Endothelial cell of umbilical vein (primary cell): ENCODE data around the gene SPRR3. TPM values are rescaled to one million over a fixed set of nuclear protein-coding genes. Genes with fewer than 3 reads are reported as not detected.

Source experiments
- BruUV-seq: library from RNA; stranded (reverse); fragments of 400-500 nt; replicated peaks from 2 replicates; lab custom pipeline; 2021; lab: Mats Ljungman, UMichigan
- CTCF ChIA-PET: fragments of 300-600, 350-600 bp; sonication (Branson Sonifier 250); formaldehyde crosslinking; loops from one replicate; lab custom pipeline; 2021; ENCODE audit warnings: antibody characterized with exemption, inconsistent platforms; lab: Charles Lee
- POLR2A ChIA-PET: fragments of 300-600, 350-600 bp; sonication (Branson Sonifier 250); formaldehyde crosslinking; loops from one replicate; lab custom pipeline; 2021; ENCODE audit warnings: antibody characterized with exemption, inconsistent platforms; lab: Charles Lee
- DNase-seq: peaks from one replicate; pipeline ENCODE4 v3.0.0-alpha.2; 2011; ENCODE audit warnings: low read depth, low spot score
- FAIRE-seq: peaks from 2 replicates; lab custom pipeline; 2011; peaks lifted over from hg19 to GRCh38; lab: Jason Lieb, UNC
- H2AFZ ChIP-seq: 2 replicates; pipeline ENCODE4 v1.6.0; 2012; ENCODE audit warnings: low read depth, low read length, control low read depth, inconsistent platforms
- H3K27ac ChIP-seq: 2 replicates; pipeline ENCODE4 v1.5.1; 2011; ENCODE audit warnings: low read depth, mild to moderate bottlenecking, control low read depth, low read length, moderate library complexity; ENCODE audit not compliant: insufficient read depth
- H3K27me3 ChIP-seq, 2 experiments: 2 replicates each; pipeline versions ENCODE4 v1.6.0 to v1.6.1; 2011; ENCODE audit warnings: low read length in 2 of 2, mixed read lengths in 1 of 2; ENCODE audit not compliant: control insufficient read depth in 2 of 2, insufficient read depth in 2 of 2
- H3K36me3 ChIP-seq, 2 experiments: 2 replicates in 1 of 2; 3 replicates in 1 of 2; pipeline ENCODE4 v1.5.1; 2011; ENCODE audit warnings: low read length in 2 of 2, mild to moderate bottlenecking in 1 of 2, moderate library complexity in 1 of 2; ENCODE audit not compliant: control insufficient read depth in 2 of 2, insufficient read depth in 2 of 2; ENCODE audit errors: extremely low read depth in 1 of 2
- H3K4me1 ChIP-seq: 3 replicates; pipeline ENCODE4 v1.5.1; 2011; ENCODE audit warnings: mild to moderate bottlenecking, low read length; ENCODE audit not compliant: control insufficient read depth, insufficient read depth; ENCODE audit errors: extremely low read depth
- H3K4me2 ChIP-seq: 2 replicates; pipeline ENCODE4 v1.6.1; 2011; ENCODE audit warnings: low read length, control low read depth, mixed read lengths; ENCODE audit not compliant: insufficient read depth
- H3K4me3 ChIP-seq, 3 experiments: fragments of 200-600 bp in 1 of 3; sonication (generic), shearing (Covaris generic) in 1 of 3; replicated peaks in 1 of 3; 2 replicates each; pipeline ENCODE4 v1.5.1; 2011 to 2016; ENCODE audit warnings: control low read depth in 3 of 3, low read length in 3 of 3, mild to moderate bottlenecking in 2 of 3, inconsistent platforms in 1 of 3, low read depth in 1 of 3, moderate library complexity in 1 of 3; ENCODE audit not compliant: insufficient read depth in 1 of 3
- H3K79me2 ChIP-seq: 2 replicates; pipeline ENCODE4 v1.6.0; 2012; ENCODE audit warnings: low read length, inconsistent platforms; ENCODE audit not compliant: control insufficient read depth, insufficient read depth
- H3K9ac ChIP-seq: replicated peaks from 2 replicates; pipeline ENCODE3; 2011; ENCODE audit warnings: low read length, control low read depth; ENCODE audit not compliant: insufficient read depth; ENCODE audit errors: extremely low read depth
- H3K9me1 ChIP-seq: replicated peaks from 3 replicates; pipeline ENCODE4 v1.6.0; 2011; ENCODE audit warnings: mild to moderate bottlenecking, low read length; ENCODE audit not compliant: control insufficient read depth, insufficient read depth; ENCODE audit errors: extremely low read depth
- H3K9me3 ChIP-seq: replicated peaks from 2 replicates; pipeline ENCODE4 v1.5.1; 2012; ENCODE audit warnings: low read length, inconsistent platforms; ENCODE audit not compliant: control insufficient read depth, insufficient read depth
- H4K20me1 ChIP-seq: replicated peaks from 2 replicates; pipeline ENCODE3; 2011; ENCODE audit warnings: mild to moderate bottlenecking, low read length; ENCODE audit not compliant: control insufficient read depth, insufficient read depth; ENCODE audit errors: extremely low read depth
- EZH2 ChIP-seq: IDR thresholded peaks from 2 replicates; pipeline ENCODE4 v1.6.1; 2012; ENCODE audit warnings: borderline replicate concordance, low read depth, mild to moderate bottlenecking, moderate library complexity, low read length, inconsistent platforms; ENCODE audit not compliant: severe bottlenecking
- FOS ChIP-seq: IDR thresholded peaks from 2 replicates; pipeline ENCODE4 v1.6.1; 2011; ENCODE audit warnings: mild to moderate bottlenecking, low read length, moderate library complexity, borderline replicate concordance; ENCODE audit not compliant: insufficient read depth
- GATA2 ChIP-seq: IDR thresholded peaks from 2 replicates; pipeline ENCODE4 v1.7.0; 2011; ENCODE audit warnings: low read depth, mild to moderate bottlenecking, moderate library complexity, mixed read lengths, low read length; ENCODE audit not compliant: insufficient read length, insufficient read depth
- JUN ChIP-seq: IDR thresholded peaks from 2 replicates; pipeline ENCODE4 v1.6.1; 2011; ENCODE audit warnings: borderline replicate concordance, low read depth; ENCODE audit not compliant: insufficient read length, insufficient read depth
- MYC ChIP-seq: IDR thresholded peaks from one replicate; pipeline ENCODE4 v1.6.1; 2011; ENCODE audit warnings: mild to moderate bottlenecking, low read depth, low read length
- POLR2A ChIP-seq: IDR thresholded peaks from 2 replicates; pipeline ENCODE4 v1.6.1; 2012; ENCODE audit warnings: low read depth, mild to moderate bottlenecking, control low read depth, low read length
- POLR2AphosphoS5 ChIP-seq: IDR thresholded peaks from 2 replicates; pipeline ENCODE4 v1.6.1; 2012; ENCODE audit warnings: low read depth, mild to moderate bottlenecking, control low read depth, low read length, moderate library complexity; ENCODE audit not compliant: insufficient read depth
- dilution Hi-C: fragments of 300-500 bp; cut with MboI; formaldehyde crosslinking; loops from one replicate; pipeline ENCODE4 v1.15.0; 2019; ENCODE audit warnings: low sequenced_read_pairs; ENCODE audit not compliant: extremely low pct_ligation_motif_present
- intact Hi-C: fragments of 100-400 bp; cut with micrococcal nuclease; formaldehyde crosslinking; loops from one replicate; pipeline ENCODE4 v1.10.0; 2022
- polyA plus RNA-seq, 4 experiments: library from polyadenylated mRNA; depleted of rRNA in 3 of 4; stranded (reverse) in 3 of 4; unstranded in 1 of 4; fragments of >200 nt; gene quantifications; 2 replicates each; pipeline versions ENCODE4 v1.2.1 to v1.2.3, GENCODE V29; 2011 to 2012; ENCODE audit warnings: missing spikeins in 1 of 4
- total RNA-seq: library from RNA; stranded (reverse); gene quantifications from 2 replicates; pipeline ENCODE4 v1.2.3, GENCODE V29; 2021
- TF ChIP-seq, protein P1 (sequence below), 2 donors: IDR thresholded peaks; 1 replicate in 1 of 2; 2 replicates in 1 of 2; pipeline ENCODE4 v1.5.1; 2011; ENCODE audit warnings: low read length in 2 of 2, mild to moderate bottlenecking in 2 of 2, moderate library complexity in 2 of 2, control low read depth in 1 of 2, inconsistent platforms in 1 of 2, low read depth in 1 of 2; ENCODE audit not compliant: insufficient read depth in 1 of 2; ENCODE audit errors: extremely low read depth in 1 of 2
- TF ChIP-seq, protein P2 (sequence below): IDR thresholded peaks from 2 replicates; pipeline ENCODE4 v1.6.1; 2011; ENCODE audit not compliant: insufficient read depth, insufficient read length

Gene SPRR3
- total and polyA plus RNA-seq, 2 donors (not counting 3 experiments of a cell fraction or from before 2014, with no cell fraction given): not detected

DNA sequence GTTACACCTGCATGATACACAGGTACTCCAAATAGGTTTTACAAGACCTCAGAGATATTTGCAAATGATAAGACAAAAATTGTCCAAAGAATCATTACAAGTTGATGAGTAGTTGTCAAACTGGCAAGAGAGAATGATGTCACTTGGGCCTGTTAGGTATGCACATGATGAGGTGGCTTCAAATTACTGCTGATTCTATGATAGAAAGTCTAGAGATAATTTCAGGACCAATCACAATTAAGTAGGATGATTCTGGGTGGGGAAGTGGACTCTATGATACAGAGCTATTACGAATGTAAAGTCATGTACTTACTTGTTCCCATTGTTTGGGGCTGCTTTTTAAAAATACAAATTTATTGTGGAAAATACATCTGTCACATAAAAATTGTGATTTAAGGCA lies 24.2 kb downstream of the SPRR3 start:
- no peaks in the 10 kb centered on the region for H4K20me1 ChIP-seq
- no peak overlapping the region for H3K27ac ChIP-seq
- no peaks in the 10 kb centered on the region for H3K9me3 ChIP-seq
- BruUV-seq: no TSS peak
- no peaks in the 10 kb centered on the region for H3K79me2 ChIP-seq
- no peaks in the 10 kb centered on the region for H3K4me1 ChIP-seq
- ChIA-PET CTCF (no interaction called here), POLR2A (no interaction called here)
- no peaks in the 10 kb centered on the region for H3K36me3 ChIP-seq
- no peaks in the 10 kb centered on the region for H3K9me1 ChIP-seq
- dilution Hi-C loops: no loop called here
- no peak overlapping the region for H2AFZ ChIP-seq
- H3K4me2 ChIP-seq: no peak overlapping the region
- H3K9ac ChIP-seq: no peak overlapping the region
- no peaks in the 10 kb centered on the region for H3K27me3 ChIP-seq
- no peak for DNase-seq
- H3K4me3 ChIP-seq: no peak overlapping the region
- intact Hi-C loops: no loop called here
- no peak for FAIRE-seq
- no peak for TF ChIP-seq FOS
- TF ChIP-seq, protein P1, sequence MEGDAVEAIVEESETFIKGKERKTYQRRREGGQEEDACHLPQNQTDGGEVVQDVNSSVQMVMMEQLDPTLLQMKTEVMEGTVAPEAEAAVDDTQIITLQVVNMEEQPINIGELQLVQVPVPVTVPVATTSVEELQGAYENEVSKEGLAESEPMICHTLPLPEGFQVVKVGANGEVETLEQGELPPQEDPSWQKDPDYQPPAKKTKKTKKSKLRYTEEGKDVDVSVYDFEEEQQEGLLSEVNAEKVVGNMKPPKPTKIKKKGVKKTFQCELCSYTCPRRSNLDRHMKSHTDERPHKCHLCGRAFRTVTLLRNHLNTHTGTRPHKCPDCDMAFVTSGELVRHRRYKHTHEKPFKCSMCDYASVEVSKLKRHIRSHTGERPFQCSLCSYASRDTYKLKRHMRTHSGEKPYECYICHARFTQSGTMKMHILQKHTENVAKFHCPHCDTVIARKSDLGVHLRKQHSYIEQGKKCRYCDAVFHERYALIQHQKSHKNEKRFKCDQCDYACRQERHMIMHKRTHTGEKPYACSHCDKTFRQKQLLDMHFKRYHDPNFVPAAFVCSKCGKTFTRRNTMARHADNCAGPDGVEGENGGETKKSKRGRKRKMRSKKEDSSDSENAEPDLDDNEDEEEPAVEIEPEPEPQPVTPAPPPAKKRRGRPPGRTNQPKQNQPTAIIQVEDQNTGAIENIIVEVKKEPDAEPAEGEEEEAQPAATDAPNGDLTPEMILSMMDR (IDR thresholded peaks at IDR 0.05; ENCODE audit: extremely low read depth in 1 of 2, insufficient read depth in 1 of 2, low read depth in 1 of 2, low read length in 2 of 2): no peak
- TF ChIP-seq MYC: no peak
- TF ChIP-seq, protein P2, sequence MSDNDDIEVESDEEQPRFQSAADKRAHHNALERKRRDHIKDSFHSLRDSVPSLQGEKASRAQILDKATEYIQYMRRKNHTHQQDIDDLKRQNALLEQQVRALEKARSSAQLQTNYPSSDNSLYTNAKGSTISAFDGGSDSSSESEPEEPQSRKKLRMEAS: no peak
- TF ChIP-seq JUN: no peak

DNA sequence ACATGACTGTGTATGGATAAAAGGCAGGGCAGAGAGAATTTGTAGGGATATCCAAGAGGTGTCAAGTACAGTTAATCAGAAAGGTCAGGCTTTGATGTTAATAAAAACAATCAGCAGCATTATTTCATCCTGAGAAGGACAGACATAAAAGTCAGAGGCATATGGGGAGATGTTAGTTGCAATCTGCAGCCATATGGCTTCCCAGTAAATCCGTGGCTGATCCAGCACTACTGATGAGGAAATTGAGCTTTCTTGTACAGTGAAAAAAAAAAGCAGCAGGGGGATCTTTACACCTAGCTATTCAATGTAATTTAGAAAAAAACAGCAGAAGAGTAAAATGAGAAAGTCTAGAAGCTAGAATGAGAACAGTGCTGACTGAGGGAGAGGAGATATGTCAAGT lies 27.2 kb downstream of the SPRR3 start:
- Histone ChIP-seq H3K36me3 (no peaks in the 10 kb centered on the region), H3K9me1 (no peaks in the 10 kb centered on the region), H3K4me1 (no peaks in the 10 kb centered on the region), H3K4me2 (no peak overlapping the region), H3K79me2 (no peaks in the 10 kb centered on the region), H3K9me3 (no peaks in the 10 kb centered on the region), H3K9ac (no peak overlapping the region), H3K4me3 (no peak overlapping the region), H3K27ac (no peak overlapping the region), H2AFZ (no peak overlapping the region), H3K27me3 (no peaks in the 10 kb centered on the region), H4K20me1 (no peaks in the 10 kb centered on the region)
- dilution Hi-C loops (no loop called here), intact Hi-C loops (no loop called here)
- no peak for FAIRE-seq
- ChIA-PET POLR2A (no interaction called here), CTCF (no interaction called here)
- no peak for DNase-seq
- BruUV-seq: no TSS peak
- no peak for TF ChIP-seq JUN
- no peak for TF ChIP-seq GATA2
- no peak for TF ChIP-seq MYC
- TF ChIP-seq, protein P2: no peak
- TF ChIP-seq, protein P1 (IDR thresholded peaks at IDR 0.05; ENCODE audit: extremely low read depth in 1 of 2, insufficient read depth in 1 of 2, low read depth in 1 of 2, low read length in 2 of 2): no peak
- no peak for TF ChIP-seq POLR2AphosphoS5
- TF ChIP-seq POLR2A: no peak
- TF ChIP-seq FOS: no peak
- TF ChIP-seq EZH2: no peak
